OCI-LY7 (cell line): Measurements from ENCODE around the gene PALS1. TPM values are rescaled to one million over a fixed set of nuclear protein-coding genes. Genes with fewer than 3 reads are reported as not detected.

Source experiments
- BruUV-seq: library from RNA; stranded (reverse); fragments of 400-500 nt; replicated peaks from 2 replicates; lab custom pipeline; 2021; lab: Mats Ljungman, UMichigan
- CTCF ChIA-PET: fragments of 300-600 bp; sonication (Branson Sonifier 250); formaldehyde crosslinking; loops from one replicate; lab custom pipeline; 2022; ENCODE audit warnings: antibody characterized with exemption; ENCODE audit not compliant: unreplicated experiment; lab: Charles Lee
- POLR2A ChIA-PET: fragments of 300-600 bp; sonication (Branson Sonifier 250); formaldehyde crosslinking; loops from one replicate; lab custom pipeline; 2022; ENCODE audit warnings: antibody characterized with exemption; lab: Charles Lee
- DNase-seq: peaks from one replicate; pipeline ENCODE4 v3.0.0-alpha.2; 2015; ENCODE audit warnings: low spot score
- H2AFZ ChIP-seq: fragments of 200-600 bp; sonication (generic), shearing (Covaris generic); 2 replicates; pipeline ENCODE4 v1.6.1; 2014; ENCODE audit warnings: mild to moderate bottlenecking, antibody characterized with exemption, low read length, moderate library complexity
- H3K27ac ChIP-seq: fragments of 200-600 bp; sonication (generic); 2 replicates; pipeline ENCODE4 v1.5.1; 2014; ENCODE audit warnings: mixed run types, low read depth, mild to moderate bottlenecking, moderate library complexity, low read length, inconsistent platforms; ENCODE audit not compliant: poor library complexity, severe bottlenecking
- H3K36me3 ChIP-seq: fragments of 200-600 bp; sonication (generic); 2 replicates; pipeline ENCODE4 v1.6.1; 2014; ENCODE audit warnings: mild to moderate bottlenecking, antibody characterized with exemption, low read length, moderate library complexity, mixed read lengths; ENCODE audit not compliant: insufficient read depth
- H3K4me1 ChIP-seq: fragments of 200-600 bp; sonication (generic); 2 replicates; pipeline ENCODE4 v1.5.1; 2014; ENCODE audit warnings: mild to moderate bottlenecking, low read length; ENCODE audit not compliant: insufficient read depth, poor library complexity, severe bottlenecking
- H3K4me2 ChIP-seq: fragments of 200-600 bp; sonication (generic); 2 replicates; pipeline ENCODE4 v1.6.1; 2014; ENCODE audit warnings: mild to moderate bottlenecking, low read length
- H3K4me3 ChIP-seq: fragments of 200-600 bp; sonication (generic); 2 replicates; pipeline ENCODE4 v1.5.1; 2014; ENCODE audit warnings: mild to moderate bottlenecking, low read depth, low read length; ENCODE audit not compliant: poor library complexity, severe bottlenecking
- H3K79me2 ChIP-seq: fragments of 200-600 bp; sonication (generic); 2 replicates; pipeline ENCODE4 v1.6.1; 2016; ENCODE audit warnings: low read depth, mild to moderate bottlenecking, low read length, moderate library complexity, mixed read lengths; ENCODE audit not compliant: insufficient read depth
- H3K9me2 ChIP-seq: fragments of 200-600 bp; sonication (generic); 2 replicates; pipeline ENCODE4 v1.6.1; 2016; ENCODE audit warnings: mild to moderate bottlenecking, low read length, mixed read lengths; ENCODE audit not compliant: insufficient read depth
- H3K9me3 ChIP-seq: fragments of 200-600 bp; sonication (generic); 2 replicates; pipeline ENCODE4 v1.6.1; 2014; ENCODE audit warnings: mild to moderate bottlenecking, mixed run types, low read length, mixed read lengths
- H4K20me1 ChIP-seq: fragments of 200-600 bp; sonication (generic); 2 replicates; pipeline ENCODE4 v1.6.1; 2014; ENCODE audit warnings: mild to moderate bottlenecking, antibody characterized with exemption, low read length, moderate library complexity, mixed read lengths; ENCODE audit not compliant: insufficient read depth
- EZH2phosphoT487 ChIP-seq: fragments of 200-600 bp; sonication (generic); IDR thresholded peaks from 2 replicates; pipeline ENCODE4 v1.6.1; 2018; ENCODE audit warnings: low read depth, borderline replicate concordance, mild to moderate bottlenecking, mixed run types, antibody characterized with exemption, low read length, moderate library complexity, mixed read lengths
- intact Hi-C: fragments of 100-400 bp; cut with micrococcal nuclease; formaldehyde crosslinking; loops from one replicate; pipeline ENCODE4 v1.10.0; 2022; ENCODE audit not compliant: unreplicated experiment
- total RNA-seq, 2 experiments: library from RNA; depleted of rRNA in 1 of 2; stranded (reverse); fragments of >200 nt in 1 of 2; shearing (Covaris generic) in 1 of 2; gene quantifications; 2 replicates each; pipeline ENCODE4 v1.2.3, GENCODE V29; 2014 to 2022
- TF ChIP-seq, protein P1 (sequence below): fragments of 200-600 bp; sonication (generic); conservative IDR thresholded peaks from 2 replicates; pipeline ENCODE4 v1.5.1; 2014; ENCODE audit warnings: mild to moderate bottlenecking, antibody characterized with exemption, low read length, moderate library complexity, mixed read lengths

The PALS1 gene
- total RNA-seq, 2 experiments from 2014 or later, result 14.1 to 19.6 TPM

DNA sequence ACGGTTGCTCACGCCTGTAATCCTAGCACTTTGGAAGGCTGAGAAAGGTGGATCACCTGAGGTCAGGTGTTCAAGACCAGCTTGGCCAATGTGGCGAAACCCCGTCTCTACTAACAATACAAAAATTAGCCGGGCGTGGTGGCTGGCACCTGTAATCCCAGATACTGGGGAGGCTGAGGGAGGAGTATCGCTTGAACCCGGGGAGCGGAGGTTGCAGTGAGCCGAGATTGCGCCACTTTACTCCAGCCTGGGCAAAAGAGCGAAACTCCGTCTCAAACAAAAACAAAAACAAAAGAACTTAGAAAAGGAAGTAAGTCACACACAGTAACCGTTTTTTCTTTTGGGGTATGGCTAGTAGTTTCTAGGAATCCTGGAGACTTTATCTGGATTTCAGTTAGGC lies 1.7 kb upstream of the PALS1 start:
- no TSS peak for BruUV-seq
- Histone ChIP-seq H3K79me2 (peaks cover 21% of the 10 kb centered on the region), H4K20me1 (peaks cover 7% of the 10 kb centered on the region; the same call in 1 of the 2 replicates), H2AFZ (no peak overlapping the region), H3K4me3 (no peak overlapping the region), H3K4me1 (peaks cover 15% of the 10 kb centered on the region), H3K27ac (no peak overlapping the region), H3K4me2 (no peak overlapping the region), H3K36me3 (peaks cover 7% of the 10 kb centered on the region; the same call in 1 of the 2 replicates), H3K9me3 (peaks cover 6% of the 10 kb centered on the region; the same call in 1 of the 2 replicates), H3K9me2 (no peaks in the 10 kb centered on the region)
- DNase-seq, result no peak
- ChIA-PET CTCF (no interaction called here), POLR2A (interaction anchor here (0.6 to 1.4 kb wide), 2 partner anchors 13 to 186 kb away, joined by 3 to 4 read pairs; no protein-coding TSS in a partner anchor)
- TF ChIP-seq EZH2phosphoT487, result no peak
- TF ChIP-seq, protein P1, sequence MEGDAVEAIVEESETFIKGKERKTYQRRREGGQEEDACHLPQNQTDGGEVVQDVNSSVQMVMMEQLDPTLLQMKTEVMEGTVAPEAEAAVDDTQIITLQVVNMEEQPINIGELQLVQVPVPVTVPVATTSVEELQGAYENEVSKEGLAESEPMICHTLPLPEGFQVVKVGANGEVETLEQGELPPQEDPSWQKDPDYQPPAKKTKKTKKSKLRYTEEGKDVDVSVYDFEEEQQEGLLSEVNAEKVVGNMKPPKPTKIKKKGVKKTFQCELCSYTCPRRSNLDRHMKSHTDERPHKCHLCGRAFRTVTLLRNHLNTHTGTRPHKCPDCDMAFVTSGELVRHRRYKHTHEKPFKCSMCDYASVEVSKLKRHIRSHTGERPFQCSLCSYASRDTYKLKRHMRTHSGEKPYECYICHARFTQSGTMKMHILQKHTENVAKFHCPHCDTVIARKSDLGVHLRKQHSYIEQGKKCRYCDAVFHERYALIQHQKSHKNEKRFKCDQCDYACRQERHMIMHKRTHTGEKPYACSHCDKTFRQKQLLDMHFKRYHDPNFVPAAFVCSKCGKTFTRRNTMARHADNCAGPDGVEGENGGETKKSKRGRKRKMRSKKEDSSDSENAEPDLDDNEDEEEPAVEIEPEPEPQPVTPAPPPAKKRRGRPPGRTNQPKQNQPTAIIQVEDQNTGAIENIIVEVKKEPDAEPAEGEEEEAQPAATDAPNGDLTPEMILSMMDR, result no peak
- intact Hi-C loops, result no loop called here

DNA sequence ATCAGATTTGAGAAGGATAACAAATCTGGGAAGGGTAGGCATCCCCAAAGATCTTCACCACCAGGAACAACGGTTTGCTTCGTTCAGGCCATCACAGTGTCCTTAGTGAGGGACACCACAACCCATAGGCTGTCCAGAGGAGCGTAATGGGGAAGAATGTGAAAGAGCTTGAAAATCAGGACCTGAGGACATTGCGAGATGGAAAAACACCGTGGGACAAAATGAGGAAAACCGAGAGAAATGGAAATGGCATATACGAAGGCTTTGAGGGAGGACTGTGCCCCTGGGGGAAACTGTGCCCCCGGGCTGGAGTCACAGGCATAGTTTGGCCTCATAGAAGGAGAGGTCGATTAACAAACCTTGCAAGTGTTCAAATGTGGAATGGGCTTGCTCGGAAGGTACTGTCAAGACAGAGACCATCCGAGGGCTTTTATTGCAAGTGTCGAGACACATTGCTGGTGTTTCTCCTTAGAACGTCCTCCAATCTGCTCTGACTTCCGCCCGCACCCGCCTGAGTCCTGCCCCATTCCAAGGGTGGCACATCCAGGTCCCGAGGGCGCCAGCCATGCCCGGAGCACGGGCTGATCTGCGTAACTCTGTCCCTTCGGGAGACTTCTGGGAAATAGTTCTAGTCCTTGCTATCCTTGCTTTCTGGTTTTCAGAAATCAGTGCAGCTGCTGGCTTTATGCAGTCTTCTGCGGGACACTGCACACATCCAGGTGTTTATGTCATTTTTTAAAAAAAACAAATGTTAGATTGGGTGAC lies 885 bp upstream of the PALS1 start:
- H4K20me1 ChIP-seq, result peaks cover 7% of the 10 kb centered on the region; the same call in 1 of the 2 replicates
- TF ChIP-seq, protein P1, result no peak
- peaks cover 13% of the 10 kb centered on the region; the same call in 1 of the 2 replicates for H3K36me3 ChIP-seq
- peak overlapping the region; percentile 96 for H2AFZ ChIP-seq
- H3K27ac ChIP-seq, result no peak overlapping the region
- POLR2A ChIA-PET, result interaction anchor here (0.6 to 1.4 kb wide), 3 partner anchors 8 to 187 kb away, joined by 3 to 4 read pairs (median 3); no protein-coding TSS in a partner anchor
- intact Hi-C loops, result loop anchor here (2.0 kb wide), 1 partner anchor 120 kb away; the partner anchor contains the start of gene EIF2S1
- peak overlapping the region; percentile 88 for H3K4me2 ChIP-seq
- peaks cover 29% of the 10 kb centered on the region for H3K79me2 ChIP-seq
- DNase-seq, result peak; percentile 31
- CTCF ChIA-PET, result no interaction called here
- peak overlapping the region; percentile 79 for H3K4me3 ChIP-seq
- peaks cover 15% of the 10 kb centered on the region for H3K4me1 ChIP-seq
- peaks cover 13% of the 10 kb centered on the region; the same call in 1 of the 2 replicates for H3K9me3 ChIP-seq
- BruUV-seq, result TSS peak; percentile 81
- no peaks in the 10 kb centered on the region for H3K9me2 ChIP-seq
